Osteoblast (primary cell): ENCODE results near the gene PLXND1. TPM values are rescaled to one million over a fixed set of nuclear protein-coding genes. Genes with fewer than 3 reads are reported as not detected.

Experiments used
- DNase-seq: peaks from one replicate; pipeline ENCODE4 v3.0.0; 2011; ENCODE audit warnings: low spot score, mixed read lengths; ENCODE audit not compliant: insufficient read length; ENCODE audit errors: missing footprints
- H2AFZ ChIP-seq: 2 replicates; pipeline ENCODE4 v1.6.0; 2011; ENCODE audit warnings: mild to moderate bottlenecking, low read length
- H3K27ac ChIP-seq: 2 replicates; pipeline ENCODE4 v1.5.1; 2011; ENCODE audit warnings: mild to moderate bottlenecking, low read depth, low read length, moderate library complexity
- H3K27me3 ChIP-seq: 2 replicates; pipeline ENCODE4 v1.6.0; 2012; ENCODE audit warnings: mild to moderate bottlenecking, control low read depth, inconsistent platforms, low read length, moderate library complexity; ENCODE audit not compliant: insufficient read depth
- H3K36me3 ChIP-seq: 2 replicates; pipeline ENCODE4 v1.5.1; 2011; ENCODE audit warnings: mild to moderate bottlenecking, low read length, control low read depth, moderate library complexity; ENCODE audit not compliant: insufficient read depth
- H3K4me1 ChIP-seq: 2 replicates; pipeline ENCODE4 v1.5.1; 2011; ENCODE audit warnings: mild to moderate bottlenecking, low read length, control low read depth, moderate library complexity; ENCODE audit not compliant: insufficient read depth
- H3K4me2 ChIP-seq: 2 replicates; pipeline ENCODE4 v1.6.0; 2011; ENCODE audit warnings: mild to moderate bottlenecking, low read length; ENCODE audit not compliant: insufficient read depth
- H3K4me3 ChIP-seq: fragments of 200-600 bp; sonication (generic); 3 replicates; pipeline ENCODE4 v1.5.1; 2012; ENCODE audit warnings: mild to moderate bottlenecking, low read length, inconsistent platforms; ENCODE audit not compliant: insufficient read depth
- H3K79me2 ChIP-seq: 2 replicates; pipeline ENCODE4 v1.6.0; 2012; ENCODE audit warnings: mild to moderate bottlenecking, low read length, control low read depth, inconsistent platforms; ENCODE audit not compliant: insufficient read depth
- H3K9me3 ChIP-seq: 2 replicates; pipeline ENCODE4 v1.5.1; 2011; ENCODE audit warnings: low read depth, low read length, control low read depth
- H4K20me1 ChIP-seq: 2 replicates; pipeline ENCODE4 v1.6.0; 2012; ENCODE audit warnings: mild to moderate bottlenecking, low read length, control low read depth; ENCODE audit not compliant: insufficient read depth
- CTCF ChIP-seq: IDR thresholded peaks from 2 replicates; pipeline ENCODE4 v1.5.1; 2011; ENCODE audit warnings: mild to moderate bottlenecking, low read depth, low read length, moderate library complexity; ENCODE audit errors: extremely low read depth
- total RNA-seq: library from RNA; depleted of rRNA; stranded (reverse); fragments of >200 nt; gene quantifications from 2 replicates; pipeline ENCODE4 v1.2.3, GENCODE V29; 2012

Gene PLXND1
- total RNA-seq, 1 donor, result 134 TPM

- Histone ChIP-seq H3K79me2 (peaks cover 90% of the 10 kb centered on the region), H2AFZ (no peak overlapping the region), H3K9me3 (no peaks in the 10 kb centered on the region), H3K4me3 (no peak overlapping the region), H3K36me3 (peaks cover 13% of the 10 kb centered on the region), H3K27ac (no peak overlapping the region), H3K4me2 (no peak overlapping the region), H3K4me1 (peaks cover 29% of the 10 kb centered on the region), H3K27me3 (no peaks in the 10 kb centered on the region), H4K20me1 (peaks cover 9% of the 10 kb centered on the region)
- DNase-seq, result no peak
- no peak for TF ChIP-seq CTCF
Observed at GRCh38 chr3:129590215-129590614, 16.3 kb downstream of the PLXND1 start.

- DNase-seq, result no peak
- peaks cover 3% of the 10 kb centered on the region for H3K4me1 ChIP-seq
- peaks cover 69% of the 10 kb centered on the region for H3K79me2 ChIP-seq
- peaks cover 35% of the 10 kb centered on the region for H3K36me3 ChIP-seq
- H3K4me3 ChIP-seq, result no peak overlapping the region
- H4K20me1 ChIP-seq, result peaks cover 20% of the 10 kb centered on the region
- H3K4me2 ChIP-seq, result no peak overlapping the region
- TF ChIP-seq CTCF, result no peak
- H2AFZ ChIP-seq, result no peak overlapping the region
- H3K9me3 ChIP-seq, result no peaks in the 10 kb centered on the region
- peak overlapping the region; percentile 26 for H3K27ac ChIP-seq
- no peaks in the 10 kb centered on the region for H3K27me3 ChIP-seq
Observed at GRCh38 chr3:129587566-129588210, 18.8 kb downstream of the PLXND1 start.

GRCh38 chr3:129586746-129587430, 19.6 kb downstream of the PLXND1 start:
- Histone ChIP-seq H2AFZ (no peak overlapping the region), H3K79me2 (peaks cover 62% of the 10 kb centered on the region), H3K4me1 (no peaks in the 10 kb centered on the region), H3K36me3 (peaks cover 38% of the 10 kb centered on the region), H3K9me3 (no peaks in the 10 kb centered on the region), H4K20me1 (peaks cover 20% of the 10 kb centered on the region), H3K27me3 (no peaks in the 10 kb centered on the region), H3K4me3 (no peak overlapping the region), H3K4me2 (no peak overlapping the region), H3K27ac (peak overlapping the region; percentile 26)
- no peak for DNase-seq
- TF ChIP-seq CTCF, result no peak

- peaks cover 44% of the 10 kb centered on the region for H3K36me3 ChIP-seq
- no peak for TF ChIP-seq CTCF
Observed at GRCh38 chr3:129585949-129586657, 20.4 kb downstream of the PLXND1 start.

More at GRCh38 chr3:129585949-129586657, 20.4 kb downstream of the PLXND1 start:
- Histone ChIP-seq H4K20me1 (peaks cover 20% of the 10 kb centered on the region), H3K79me2 (peaks cover 54% of the 10 kb centered on the region), H2AFZ (no peak overlapping the region), H3K27me3 (no peaks in the 10 kb centered on the region), H3K27ac (no peak overlapping the region), H3K4me2 (no peak overlapping the region), H3K4me3 (no peak overlapping the region), H3K4me1 (no peaks in the 10 kb centered on the region), H3K9me3 (no peaks in the 10 kb centered on the region)
- DNase-seq, result no peak
